HG02798 (cell line): ENCODE data around the gene ACACA.
"Not testable (repeated sequence)": the region's sequence is repeated elsewhere in the genome, so short reads cannot be mapped to it uniquely, and the experiment has no call there.

Experiments used
- ATAC-seq: cut with Tn5 transposase; IDR thresholded peaks from one replicate; pipeline ENCODE4 v1.9.1; 2021; ENCODE audit warnings: mild to moderate bottlenecking; ENCODE audit not compliant: unreplicated experiment, poor library complexity

ACACA gene

DNA sequence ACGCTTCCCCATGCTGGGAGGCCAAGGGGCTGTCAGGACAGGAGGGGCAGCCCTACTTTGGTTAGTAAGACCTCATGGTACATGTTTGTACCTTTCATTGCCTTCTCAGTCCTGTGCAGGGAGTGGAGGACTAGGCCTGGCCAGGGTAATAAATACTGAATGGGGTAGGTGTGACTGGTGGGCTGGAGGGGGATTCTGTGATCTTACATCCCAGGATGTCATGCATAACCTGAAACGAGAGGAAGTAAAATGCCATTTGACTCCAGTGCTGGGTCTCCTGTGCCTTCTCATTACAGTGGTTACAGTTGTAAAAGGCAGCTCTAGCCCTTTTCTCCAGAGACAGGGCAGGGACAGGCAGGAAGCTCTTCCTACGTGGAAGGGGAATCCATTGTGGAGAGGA, 319.7 kb downstream of the ACACA start:
- no peak for ATAC-seq

DNA sequence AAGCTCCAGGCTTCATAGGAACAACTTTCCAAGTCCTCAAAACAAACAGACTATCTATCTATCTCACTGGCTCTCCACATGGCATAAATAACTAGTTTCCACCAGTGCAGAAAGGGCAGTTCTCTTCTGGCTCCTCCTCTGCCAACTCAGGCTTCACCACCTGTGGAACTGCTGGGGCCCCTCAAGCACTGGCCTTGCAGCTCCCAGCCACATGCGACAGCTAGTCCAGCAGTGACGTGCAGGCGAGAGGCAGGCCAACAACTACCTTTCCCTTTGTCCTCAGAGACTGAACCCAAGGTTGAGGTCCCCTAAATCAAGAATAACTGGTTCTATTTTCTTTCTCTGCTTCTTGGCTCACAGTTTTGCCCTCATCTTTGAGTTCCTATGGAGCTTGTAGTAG, 320.3 kb downstream of the ACACA start:
- ATAC-seq, result no peak

DNA sequence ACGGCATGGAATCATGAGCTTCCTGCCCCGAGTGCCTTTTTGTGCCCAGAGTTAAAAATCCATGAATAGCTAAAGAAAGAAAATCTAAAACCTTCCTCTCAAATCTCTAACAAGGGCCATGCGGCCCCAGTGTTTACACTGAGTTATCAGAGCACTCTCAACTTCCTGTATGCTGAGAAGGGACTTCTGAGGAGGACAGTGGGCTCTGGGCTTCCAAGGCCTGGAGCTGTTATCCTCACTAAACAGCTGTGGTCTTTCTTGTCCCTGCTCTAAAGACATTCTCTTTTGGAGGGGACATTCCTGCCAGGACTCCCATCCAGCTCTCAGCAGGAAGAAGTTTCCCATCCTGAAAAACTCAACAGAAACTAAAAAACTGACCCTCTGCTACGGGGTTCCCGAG, 322.3 kb downstream of the ACACA start:
- no peak for ATAC-seq

DNA sequence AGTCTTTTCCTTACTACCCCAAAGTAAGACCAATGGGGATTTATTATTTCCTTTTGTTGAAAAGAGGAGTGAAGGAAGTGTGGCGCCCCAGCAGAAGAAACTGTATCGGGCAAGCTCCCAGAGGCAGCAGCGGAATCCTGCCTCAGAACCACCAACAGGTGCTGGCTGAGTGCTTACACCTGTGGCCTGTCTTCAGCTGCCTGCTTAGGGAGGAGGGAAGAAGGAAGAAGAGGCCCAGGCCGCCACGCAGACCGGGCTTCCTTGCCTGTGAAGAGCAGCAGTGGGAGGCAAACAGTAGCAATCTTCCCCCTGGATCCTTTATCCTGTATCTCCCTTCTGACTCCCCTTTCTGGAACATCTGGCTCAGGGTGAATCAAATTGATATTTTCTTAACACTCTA, 323.2 kb downstream of the ACACA start:
- ATAC-seq, result no peak

DNA sequence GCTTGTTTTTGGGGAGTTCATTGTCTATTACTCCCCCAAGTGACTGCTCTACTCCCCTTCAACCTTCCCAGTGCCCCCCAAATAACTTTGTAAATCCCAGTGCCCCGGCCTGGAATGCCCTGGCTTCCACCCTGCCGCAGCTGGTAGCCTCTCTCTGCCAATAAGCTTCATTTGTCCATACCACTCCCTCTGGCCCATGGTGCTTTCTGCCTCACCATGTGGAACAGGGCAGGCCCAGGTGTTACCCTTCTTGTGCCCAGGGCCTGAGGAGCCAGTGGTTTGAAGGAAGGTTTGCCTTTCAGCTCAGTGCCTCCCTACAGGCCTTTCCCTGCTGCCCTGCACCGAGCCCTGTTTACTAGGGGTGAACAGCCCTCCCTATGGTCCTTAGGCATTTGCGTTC, 323.7 kb downstream of the ACACA start:
- no peak for ATAC-seq

DNA sequence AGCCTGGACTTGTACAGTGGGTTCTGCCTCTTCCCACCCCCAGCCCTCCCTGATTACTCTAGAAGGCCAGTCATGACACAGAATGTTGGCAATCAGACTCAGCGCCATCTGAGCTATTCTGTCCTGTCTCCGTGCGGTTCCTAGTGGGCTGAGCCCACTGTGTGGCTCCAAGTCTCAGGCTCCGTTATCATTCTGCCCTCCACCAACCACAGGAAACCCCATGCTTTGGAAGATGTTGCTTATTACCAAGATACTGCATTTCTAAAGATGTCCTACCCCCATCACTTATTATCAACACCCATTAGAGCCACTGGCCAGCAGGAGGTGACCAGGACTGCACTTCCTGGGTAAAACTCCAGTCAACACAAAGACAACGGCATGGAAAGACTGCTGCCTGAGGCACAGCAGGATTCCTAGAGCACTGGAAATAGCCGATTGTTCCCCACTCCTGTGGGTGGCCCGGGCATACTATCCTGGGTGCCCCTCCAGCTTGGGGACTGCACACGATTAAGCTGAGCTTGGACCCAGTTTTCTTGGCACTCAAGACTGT, 324.2 kb downstream of the ACACA start:
- no peak for ATAC-seq

DNA sequence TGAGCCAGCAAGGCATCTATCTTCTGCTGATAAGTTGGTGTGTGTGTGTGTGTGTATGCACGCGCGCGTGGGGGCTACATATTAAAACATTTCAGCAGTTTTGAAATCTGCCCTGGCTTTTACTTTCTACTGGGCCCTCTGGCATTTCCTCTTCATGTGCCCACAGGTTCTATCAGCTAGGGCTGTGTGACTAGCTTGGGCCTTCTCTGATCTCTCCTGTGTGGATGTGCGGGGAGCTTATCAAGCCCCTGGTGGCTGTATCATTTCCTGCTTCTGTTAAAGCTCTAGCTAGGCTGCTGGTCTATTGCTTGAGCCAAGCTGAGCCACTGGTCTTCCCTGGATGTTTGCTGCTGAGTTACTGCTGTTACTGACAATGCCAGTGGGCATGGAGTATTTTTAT, 325.3 kb downstream of the ACACA start:
- no peak for ATAC-seq

DNA sequence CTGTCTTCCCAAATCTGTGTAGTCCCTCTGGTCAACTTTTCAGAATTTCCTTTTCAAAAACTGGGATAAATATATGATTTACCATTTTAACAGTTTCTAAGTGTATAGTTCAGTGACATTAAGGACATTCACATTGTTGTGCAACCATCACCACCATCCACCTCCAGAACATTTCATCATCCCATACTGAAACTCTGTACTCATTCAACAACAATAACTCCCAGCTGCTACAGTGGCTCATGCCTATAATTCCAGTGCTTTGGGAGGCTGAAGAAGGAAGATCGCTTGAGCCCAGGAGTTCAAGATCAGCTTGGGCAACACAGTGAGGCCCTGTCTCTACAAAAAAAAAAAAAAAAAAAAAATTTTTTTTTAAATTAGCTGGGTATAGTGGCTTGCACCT, 326.9 kb downstream of the ACACA start:
- no peak for ATAC-seq

DNA sequence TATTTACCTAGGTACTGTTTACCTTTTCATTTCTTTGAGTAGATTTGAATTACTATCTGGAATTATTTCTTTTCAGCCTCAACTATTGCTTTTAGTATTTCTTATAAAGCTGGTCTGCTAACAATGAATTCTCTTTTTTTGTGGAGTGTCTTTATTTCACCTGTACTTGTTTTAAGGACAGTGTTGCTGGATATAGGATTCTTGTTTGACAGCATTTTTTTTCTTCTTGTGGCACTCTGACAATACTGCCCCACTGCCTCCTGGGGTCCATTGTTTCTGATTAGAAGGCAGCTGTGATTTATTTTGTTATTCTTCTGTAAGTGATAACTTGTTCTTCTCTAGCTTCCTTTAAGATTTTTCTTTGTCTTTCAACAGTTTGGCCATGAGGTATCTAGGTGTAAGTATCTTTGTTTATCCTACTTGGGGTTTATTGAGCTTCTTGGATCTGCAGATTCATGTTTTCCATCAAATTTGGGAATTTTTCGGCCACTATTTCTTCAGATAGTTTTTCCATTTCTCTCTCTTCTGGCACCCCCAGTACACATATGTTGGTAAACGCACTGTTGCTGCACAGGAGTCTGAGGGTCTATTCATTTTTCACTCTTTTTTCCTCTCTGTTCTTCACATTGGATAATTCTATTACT, 327.4 kb downstream of the ACACA start:
- ATAC-seq, result no peak

DNA sequence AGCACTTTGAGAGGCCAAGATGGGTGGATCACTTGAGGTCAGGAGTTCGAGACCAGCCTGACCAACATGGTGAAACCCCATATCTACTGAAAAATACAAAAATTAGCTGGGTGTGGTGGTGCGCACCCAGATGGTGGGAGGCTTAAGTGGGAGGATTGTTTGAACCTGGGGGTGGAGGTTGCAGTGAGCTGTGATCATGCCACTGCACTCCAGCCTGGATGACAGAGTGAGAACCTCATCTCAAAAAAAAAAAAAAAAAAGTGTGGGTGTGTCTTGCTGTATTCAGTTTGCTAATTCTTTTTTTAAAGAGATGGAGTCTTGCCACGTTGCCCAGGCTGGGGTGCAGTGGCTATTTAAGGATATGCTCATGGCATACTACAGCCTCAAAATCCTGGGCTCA, 333.2 kb downstream of the ACACA start:
- ATAC-seq, result not testable (repeated sequence)

DNA sequence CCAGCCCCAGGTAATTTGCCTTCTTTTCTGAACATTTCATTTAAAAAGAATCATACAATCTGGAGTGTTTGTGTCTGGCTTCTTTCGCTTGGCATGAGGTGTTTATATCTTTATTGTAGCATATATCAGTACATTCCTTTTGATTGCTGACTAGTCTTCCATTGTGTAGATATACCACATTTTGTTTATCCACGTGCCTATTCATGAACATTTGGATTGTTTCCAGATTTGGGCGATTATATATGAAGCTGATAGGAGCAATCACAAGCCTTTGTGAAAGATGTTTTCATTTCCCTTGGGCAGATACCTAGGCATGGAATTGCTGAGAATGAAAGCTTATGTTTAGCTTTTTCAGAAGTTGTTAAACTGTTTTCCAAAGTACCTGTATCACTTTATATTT, 337.5 kb downstream of the ACACA start:
- ATAC-seq, result no peak

DNA sequence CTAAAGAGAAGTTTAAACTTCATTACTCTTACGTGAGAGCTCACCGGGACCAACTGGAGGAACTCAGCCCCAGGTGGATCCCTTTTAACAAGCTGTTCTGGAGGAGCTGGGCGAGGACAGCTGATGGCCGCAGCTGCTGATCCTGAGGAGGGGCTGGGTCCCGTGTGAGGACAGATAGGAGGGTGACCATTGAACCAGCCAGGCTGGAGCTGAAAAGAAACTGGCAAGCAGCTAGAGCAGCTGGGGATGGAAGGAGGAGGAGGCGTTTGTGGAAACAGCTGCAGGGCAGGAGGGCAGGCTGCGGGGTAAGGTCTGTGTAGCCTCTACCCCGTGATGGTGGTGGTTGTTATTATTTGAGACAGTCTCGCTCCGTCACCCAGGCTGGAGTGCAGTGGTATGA, 338.4 kb downstream of the ACACA start:
- no peak for ATAC-seq

DNA sequence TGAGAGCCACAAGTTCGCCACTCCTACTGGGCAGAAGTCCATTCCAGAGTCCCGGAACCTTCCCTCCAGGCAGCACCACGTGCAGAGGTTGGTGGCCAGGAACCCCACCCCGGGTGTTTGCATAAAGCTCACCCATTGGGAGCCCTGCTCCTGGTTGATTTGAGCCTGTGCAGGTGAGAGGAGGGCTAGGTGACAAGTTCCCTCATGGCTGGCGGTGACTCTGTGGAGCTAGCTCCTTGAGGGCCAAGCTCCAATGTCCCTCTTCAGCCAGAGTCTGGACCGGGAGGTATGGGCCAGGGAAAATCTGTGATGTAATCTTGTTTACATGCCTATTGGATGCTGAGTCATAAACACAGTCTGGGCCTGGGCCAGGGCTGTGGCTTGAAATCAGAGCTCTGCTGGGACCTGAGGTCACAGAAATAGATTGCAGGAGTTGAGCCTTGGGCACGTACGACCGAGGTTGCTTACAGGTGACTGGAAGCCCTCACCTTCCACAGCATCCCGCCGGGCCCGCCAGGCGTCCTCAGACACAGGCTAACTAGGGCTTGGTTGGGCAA, 339.0 kb downstream of the ACACA start:
- ATAC-seq, result no peak

DNA sequence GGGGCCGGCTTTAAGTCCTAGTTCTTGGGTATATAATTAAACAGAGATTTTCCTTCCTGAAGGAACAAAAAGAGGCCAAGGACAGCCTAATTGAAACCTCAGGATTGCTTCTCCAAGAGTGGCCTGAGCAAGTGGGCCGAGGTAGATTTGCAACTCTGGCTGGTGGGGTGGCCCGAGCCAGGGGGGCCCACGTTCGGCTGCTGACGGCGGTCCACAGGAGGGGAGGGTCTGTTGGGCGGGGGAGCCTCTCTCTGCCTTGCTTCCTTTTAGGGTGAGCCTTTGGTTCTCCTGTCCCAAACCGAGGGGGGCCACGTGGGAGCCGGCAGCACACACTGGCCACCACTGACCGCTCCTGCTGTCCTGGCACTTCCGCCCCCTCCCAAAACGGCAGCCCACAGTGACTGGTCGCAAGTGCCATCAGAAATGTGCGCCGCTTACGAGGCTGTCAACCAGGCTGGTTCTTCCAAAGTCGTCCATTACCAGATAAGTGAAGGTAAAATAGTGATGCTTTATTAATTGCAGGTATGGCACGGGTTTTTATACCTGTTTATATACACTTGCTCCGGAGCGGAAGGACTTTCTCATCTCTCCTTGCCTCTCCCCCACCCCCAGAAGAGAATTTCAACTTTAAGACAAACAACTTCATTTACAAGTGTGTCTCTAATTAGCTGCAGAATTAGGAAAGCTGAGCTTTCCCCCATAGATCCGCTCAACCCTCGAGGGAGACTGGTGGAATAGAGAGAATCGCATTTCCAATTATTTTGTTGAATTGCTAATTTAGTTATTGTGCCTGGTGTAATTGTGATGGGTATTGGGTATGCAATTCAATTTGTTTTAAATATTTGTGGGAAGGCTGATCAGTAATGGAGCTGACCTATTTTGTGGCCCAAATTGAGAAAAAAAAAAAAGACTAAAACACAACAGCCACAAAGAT, 340.0 kb downstream of the ACACA start:
- ATAC-seq, result no peak

DNA sequence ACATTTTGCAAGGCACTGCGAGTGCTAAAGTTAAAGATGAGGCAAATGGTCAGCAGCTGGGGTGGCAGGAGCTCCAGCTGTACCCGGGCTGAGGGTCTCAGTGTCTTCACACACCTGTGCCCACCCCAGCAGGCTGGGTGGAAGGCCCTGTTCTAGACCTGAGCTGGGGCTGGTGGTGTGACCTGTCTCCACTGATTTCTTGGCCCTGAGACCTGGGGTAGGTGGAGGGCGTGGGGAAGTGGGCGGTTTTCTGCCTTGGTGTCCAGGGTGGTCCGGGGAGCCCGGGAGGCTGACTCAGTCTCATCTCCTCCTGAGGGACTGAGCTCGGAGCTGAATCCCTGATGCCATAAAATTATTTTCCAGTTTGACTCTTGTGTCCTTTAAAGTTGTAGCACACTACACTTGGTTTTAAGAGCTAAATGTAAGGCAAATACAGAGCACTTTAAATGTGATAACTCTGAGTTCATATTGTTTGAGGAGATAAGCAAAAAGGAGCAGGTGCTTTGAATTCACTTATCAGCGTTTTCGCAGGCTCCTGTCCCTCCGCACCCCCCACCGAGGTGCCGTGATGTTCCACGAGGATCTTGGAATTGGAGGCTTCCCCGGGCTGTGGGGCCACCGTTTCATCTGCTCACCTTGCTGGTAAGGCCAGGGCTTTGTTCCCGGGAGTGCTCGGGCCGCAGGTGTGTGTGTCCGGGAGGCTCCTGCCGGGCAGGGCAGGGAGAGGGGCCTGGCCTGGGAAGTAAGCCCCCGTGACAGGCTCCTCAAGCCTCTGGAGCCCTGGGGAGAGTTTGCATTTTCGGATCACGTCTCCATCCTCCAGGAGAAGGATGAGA, 340.9 kb downstream of the ACACA start:
- no peak for ATAC-seq

DNA sequence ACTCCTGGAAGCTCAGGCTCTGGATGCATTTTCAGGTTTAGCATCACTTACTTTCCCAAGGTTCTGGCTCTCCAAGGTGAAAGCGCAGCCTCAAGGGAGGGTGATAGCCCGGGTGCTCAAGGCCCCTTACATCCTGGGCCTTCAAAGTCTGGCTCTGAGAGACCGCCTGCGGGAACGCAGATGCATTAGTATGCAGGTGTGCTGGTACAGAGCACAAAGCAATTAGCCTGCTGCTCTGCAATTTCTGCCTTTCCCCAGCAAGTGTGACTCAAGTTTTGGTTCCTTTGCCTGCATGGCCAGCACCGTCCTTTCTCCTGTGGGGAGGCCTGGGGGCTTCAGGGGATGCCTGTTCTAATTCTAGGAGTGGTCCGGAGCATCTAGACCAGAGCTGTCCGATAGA, 341.7 kb downstream of the ACACA start:
- no peak for ATAC-seq

DNA sequence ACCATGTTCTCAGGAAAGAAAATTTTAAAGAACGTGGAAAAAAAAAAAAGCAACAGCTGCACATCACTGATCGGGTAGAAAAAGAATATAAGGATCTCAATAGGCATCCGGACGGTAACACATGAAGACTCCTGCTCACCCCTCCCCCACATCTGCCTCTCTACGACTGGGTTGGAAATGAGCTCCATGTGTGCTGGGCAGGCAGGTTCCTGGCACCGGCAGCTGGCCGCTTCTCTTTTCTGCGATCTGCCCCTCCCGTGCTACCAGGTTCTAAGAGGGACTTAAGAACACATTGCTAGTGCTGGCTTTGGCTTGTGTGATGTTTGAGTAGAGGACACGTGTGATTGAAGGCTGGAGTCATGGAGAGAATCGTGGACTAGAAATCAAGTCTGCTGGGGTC, 342.4 kb downstream of the ACACA start:
- ATAC-seq, result no peak

DNA sequence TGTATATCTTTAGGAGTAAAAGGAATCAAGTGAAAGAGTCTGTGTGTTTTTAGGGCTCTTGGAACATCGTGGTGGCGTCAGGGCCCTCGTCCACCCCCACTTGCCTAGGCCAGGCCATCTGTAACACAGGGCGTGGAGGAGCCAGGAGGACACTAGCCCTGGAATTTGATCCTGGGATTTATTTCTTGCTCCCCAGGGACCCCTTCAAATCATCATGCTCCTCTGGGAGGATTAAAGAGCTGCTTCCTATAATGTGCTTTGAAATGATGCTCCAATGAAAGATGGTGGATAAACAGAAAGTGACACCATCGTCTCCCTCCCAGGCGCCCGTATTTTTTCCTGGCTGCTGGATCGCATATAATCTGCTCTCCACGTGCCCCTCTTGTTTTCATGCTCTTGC, 344.6 kb downstream of the ACACA start:
- ATAC-seq, result no peak

DNA sequence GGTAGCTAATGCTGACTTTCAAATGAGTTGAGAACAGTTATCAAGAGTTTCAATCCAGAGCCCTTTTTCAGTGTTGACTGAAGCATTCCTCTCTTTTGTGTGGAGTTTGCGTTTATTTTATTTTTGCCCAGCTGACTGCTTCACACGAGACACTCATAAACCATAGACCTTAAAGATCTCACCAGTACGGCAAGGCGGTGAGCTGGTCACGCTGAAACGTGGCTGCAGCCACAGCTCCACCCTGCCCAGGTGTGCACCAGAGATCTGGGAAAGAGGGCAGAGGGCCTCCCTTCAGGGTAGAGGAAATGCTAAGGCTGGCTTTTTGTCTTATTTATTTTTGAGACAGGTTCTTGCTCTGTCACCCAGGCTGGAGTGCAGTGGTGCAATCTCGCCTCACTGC, 345.7 kb downstream of the ACACA start:
- ATAC-seq, result no peak

DNA sequence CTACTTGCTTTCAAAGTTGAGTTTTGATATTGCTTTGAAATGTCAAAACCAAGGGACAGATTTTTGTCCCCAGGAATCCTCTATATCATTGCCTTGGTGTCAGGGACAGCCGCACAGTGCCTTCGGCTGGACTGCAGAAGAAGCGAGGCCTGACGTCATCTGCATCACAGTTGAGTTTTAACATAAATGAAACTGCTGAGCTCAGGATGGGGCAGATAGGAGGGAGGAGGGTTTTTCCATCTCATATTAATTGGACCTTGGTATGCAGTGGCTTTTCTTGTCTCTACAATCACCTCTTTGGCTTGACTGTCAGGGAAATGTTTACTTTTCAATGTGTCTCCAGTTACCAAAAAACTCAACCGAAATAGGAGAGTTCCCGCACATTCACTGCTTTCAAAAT, 346.5 kb downstream of the ACACA start:
- ATAC-seq, result no peak
